Measurements from ENCODE around the gene MME.

- no peak for TF ChIP-seq CTCF (IDR thresholded peaks at IDR 0.05)
- TF ChIP-seq POLR2AphosphoS5 (IDR thresholded peaks at IDR 0.05), result no peak
- TF ChIP-seq POLR2A (IDR thresholded peaks at IDR 0.05), result no peak
- TF ChIP-seq EP300 (IDR thresholded peaks at IDR 0.05), result no peak
Observed at GRCh38 chr3:155089495-155089894, 9.4 kb downstream of the MME start.
